Activated CD8-positive, alpha-beta T cell treated with anti-CD3 and anti-CD28 coated beads, Interleukin-2, amount 10 ng/mL, durations not matched to agents 7 days and 5 days (primary cell): ENCODE results near the gene MACROD2. TPM values are rescaled to one million over a fixed set of nuclear protein-coding genes. Genes with fewer than 3 reads are reported as not detected.

ENCODE experiments used
- ATAC-seq: fragments of 150-1000 bp; cut with Tn5 transposase; one replicate; pipeline ENCODE4 v1.10.0; 2021; ENCODE audit warnings: moderate library complexity
- CTCF ChIA-PET: fragments of 350-600 bp; sonication (Branson Sonifier 250); formaldehyde crosslinking; loops from one replicate; lab custom pipeline; 2021; ENCODE audit warnings: antibody characterized with exemption; lab: Charles Lee
- POLR2A ChIA-PET: fragments of 350-600 bp; sonication (Branson Sonifier 250); formaldehyde crosslinking; loops from one replicate; lab custom pipeline; 2021; ENCODE audit warnings: antibody characterized with exemption; lab: Charles Lee
- DNase-seq: peaks from one replicate; pipeline ENCODE4 v3.0.0-alpha.2; 2020
- H3K27ac Mint-ChIP-seq: one replicate; pipeline ENCODE4 v1.8.0; 2021; ENCODE audit warnings: mild to moderate bottlenecking, mixed read lengths
- H3K27me3 Mint-ChIP-seq: one replicate; pipeline ENCODE4 v1.8.0; 2021; ENCODE audit warnings: low read depth, mixed read lengths
- H3K36me3 Mint-ChIP-seq: one replicate; pipeline ENCODE4 v1.8.0; 2021; ENCODE audit warnings: low read depth, mixed read lengths
- H3K4me1 Mint-ChIP-seq: one replicate; pipeline ENCODE4 v1.8.0; 2021; ENCODE audit warnings: low read depth, mixed read lengths
- H3K4me3 Mint-ChIP-seq: one replicate; pipeline ENCODE4 v1.8.0; 2021; ENCODE audit warnings: mild to moderate bottlenecking, mixed read lengths
- H3K9me3 Mint-ChIP-seq: one replicate; pipeline ENCODE4 v1.8.0; 2022; ENCODE audit warnings: mixed read lengths; ENCODE audit not compliant: insufficient read depth
- total RNA-seq, 2 experiments: library from RNA; stranded (reverse); gene quantifications; one replicate each; pipeline ENCODE4 v1.2.3, GENCODE V29; 2021

MACROD2 gene
- total RNA-seq, 2 experiments from 2014 or later, result 0.08 TPM; not detected in 1

DNA sequence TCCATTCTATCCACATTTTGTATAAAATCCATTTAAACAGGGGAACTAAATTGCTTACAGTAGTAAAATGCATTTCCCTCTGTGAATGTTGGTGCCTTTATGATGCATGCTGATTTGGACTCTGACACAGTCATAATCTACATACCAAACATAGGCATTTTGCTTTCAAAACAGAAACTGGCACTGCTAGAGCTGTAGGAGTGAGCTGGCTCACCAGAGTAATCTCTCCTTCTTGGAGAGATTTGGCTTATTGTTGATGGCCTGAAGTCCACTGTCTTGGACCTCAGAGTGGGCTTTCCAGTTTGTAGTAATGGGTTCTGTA, 705.3 kb downstream of the MACROD2 start:
- CTCF ChIA-PET, result no interaction called here
- Mint-ChIP-seq H3K9me3 (peaks cover 5% of the 10 kb centered on the region), H3K27me3 (no peaks in the 10 kb centered on the region), H3K36me3 (no peaks in the 10 kb centered on the region), H3K4me1 (no peaks in the 10 kb centered on the region), H3K27ac (no peak overlapping the region), H3K4me3 (no peak overlapping the region)
- DNase-seq (no peak), ATAC-seq (no peak)
- POLR2A ChIA-PET, result no interaction called here

DNA sequence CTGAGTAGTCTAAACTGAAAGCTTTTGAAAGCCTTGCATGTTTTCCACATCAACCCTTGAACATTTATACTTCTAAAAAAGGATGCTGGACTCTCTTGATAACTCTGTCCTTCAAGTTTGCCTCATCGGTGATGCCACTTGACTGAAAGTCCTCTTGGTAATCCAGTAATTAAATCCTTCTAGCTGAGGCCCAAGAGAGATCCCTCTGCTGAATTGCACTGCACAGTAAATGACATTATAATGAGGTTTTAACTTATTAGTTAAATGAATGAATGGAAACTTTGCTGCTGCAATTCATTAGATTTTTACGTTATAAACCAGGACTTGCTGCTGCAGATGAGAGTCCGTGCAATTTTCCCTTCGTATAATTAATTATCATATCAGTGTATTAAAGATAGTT, 706.0 kb downstream of the MACROD2 start:
- DNase-seq (no peak), ATAC-seq (no peak)
- Mint-ChIP-seq H3K9me3 (peaks cover 5% of the 10 kb centered on the region), H3K36me3 (no peaks in the 10 kb centered on the region), H3K27me3 (no peaks in the 10 kb centered on the region), H3K4me3 (no peak overlapping the region), H3K4me1 (no peaks in the 10 kb centered on the region), H3K27ac (no peak overlapping the region)
- ChIA-PET CTCF (no interaction called here), POLR2A (no interaction called here)

DNA sequence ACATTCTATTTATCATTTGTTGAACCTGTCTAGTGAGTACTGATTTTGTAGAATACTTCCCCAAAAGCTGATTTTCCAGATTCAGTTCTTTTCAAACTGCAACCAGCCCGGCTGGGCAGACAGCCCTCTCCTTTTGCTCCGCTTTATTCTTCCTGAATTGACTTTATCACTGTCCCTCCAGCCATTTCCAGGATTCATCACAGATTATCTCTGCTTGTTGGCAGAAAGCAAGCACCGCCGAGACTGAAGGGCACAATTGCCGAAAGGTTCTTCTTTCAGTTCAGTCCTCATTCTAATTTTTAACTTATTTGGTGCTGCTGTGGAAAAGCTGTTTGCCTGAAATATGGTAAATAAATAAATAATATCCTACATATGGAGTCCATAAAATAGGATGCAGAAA, 711.2 kb downstream of the MACROD2 start:
- Mint-ChIP-seq H3K36me3 (no peaks in the 10 kb centered on the region), H3K27me3 (no peaks in the 10 kb centered on the region), H3K9me3 (no peaks in the 10 kb centered on the region), H3K27ac (no peak overlapping the region), H3K4me3 (no peak overlapping the region), H3K4me1 (no peaks in the 10 kb centered on the region)
- no peak for DNase-seq
- ChIA-PET CTCF (no interaction called here), POLR2A (no interaction called here)
- ATAC-seq, result no peak

DNA sequence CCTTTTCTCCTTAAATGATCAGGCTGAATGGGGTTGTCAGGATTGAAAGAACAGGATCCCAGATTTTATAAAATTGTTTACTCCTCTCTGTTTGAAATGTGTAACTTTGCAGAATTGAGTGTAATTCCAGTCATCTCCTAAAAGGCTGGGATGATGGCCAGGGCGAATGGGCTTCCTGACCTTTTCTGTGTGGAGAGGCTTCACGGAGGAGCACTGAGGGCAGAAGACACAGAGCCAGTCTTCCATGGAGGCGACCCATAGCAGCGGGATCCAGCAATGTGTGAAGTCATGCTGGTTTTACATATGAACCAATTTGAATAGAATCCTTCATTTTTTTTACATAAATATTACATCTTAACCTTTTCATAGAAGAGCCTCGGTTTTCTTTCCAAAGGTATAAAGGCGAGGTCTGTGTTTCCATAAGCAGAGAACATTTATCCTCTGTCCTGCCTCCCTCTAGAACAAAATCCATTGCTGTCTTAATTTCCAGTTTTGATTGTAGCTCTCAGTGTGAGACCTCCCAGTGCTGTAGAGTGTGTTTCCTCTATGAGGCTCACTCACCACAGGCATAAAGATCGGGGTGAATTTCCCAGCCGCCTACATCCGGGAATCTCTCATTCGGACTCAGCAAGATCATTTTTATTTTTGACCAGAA, 711.8 kb downstream of the MACROD2 start:
- H3K36me3 Mint-ChIP-seq, result no peaks in the 10 kb centered on the region
- H3K4me3 Mint-ChIP-seq, result no peak overlapping the region
- H3K9me3 Mint-ChIP-seq, result no peaks in the 10 kb centered on the region
- H3K27me3 Mint-ChIP-seq, result no peaks in the 10 kb centered on the region
- ATAC-seq (no peak), DNase-seq (no peak)
- H3K27ac Mint-ChIP-seq, result no peak overlapping the region
- ChIA-PET POLR2A (no interaction called here), CTCF (no interaction called here)
- H3K4me1 Mint-ChIP-seq, result no peaks in the 10 kb centered on the region

DNA sequence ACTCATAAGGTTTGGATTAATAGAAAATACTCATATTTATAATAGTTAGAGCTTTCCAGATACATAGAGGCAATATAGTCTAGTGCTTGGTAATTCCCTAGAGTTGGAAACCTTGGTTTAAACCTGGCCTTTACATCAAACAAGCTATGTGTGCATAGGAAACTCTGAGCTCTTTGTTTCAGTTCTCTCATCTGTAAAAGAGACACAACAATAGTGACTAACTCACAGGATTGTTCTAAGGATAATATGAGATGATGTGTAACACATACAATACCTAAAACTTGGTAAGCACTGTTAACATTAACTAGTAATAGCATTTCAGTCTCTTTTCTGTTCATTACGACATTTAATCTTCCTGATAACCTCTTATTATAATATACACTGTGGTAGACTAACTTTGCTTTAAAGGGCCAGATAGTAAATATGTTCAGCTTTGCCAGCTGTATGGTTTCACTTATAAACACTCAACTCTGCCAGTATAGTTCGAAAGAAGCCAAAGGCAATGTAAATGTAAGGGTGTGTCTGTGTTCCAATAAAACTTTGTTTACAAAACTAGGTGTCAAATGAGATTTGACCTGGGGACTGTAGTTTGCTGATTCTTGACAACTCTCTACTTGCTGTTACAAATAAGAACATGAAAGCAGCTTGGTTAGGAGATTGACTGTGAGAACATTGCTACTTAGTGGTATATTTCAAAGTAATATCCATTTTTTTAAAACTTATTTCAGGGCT, 712.7 kb downstream of the MACROD2 start:
- DNase-seq (no peak), ATAC-seq (no peak)
- Mint-ChIP-seq H3K27me3 (no peaks in the 10 kb centered on the region), H3K27ac (no peak overlapping the region), H3K36me3 (no peaks in the 10 kb centered on the region), H3K4me1 (no peaks in the 10 kb centered on the region), H3K4me3 (no peak overlapping the region), H3K9me3 (no peaks in the 10 kb centered on the region)
- ChIA-PET POLR2A (interaction anchor here (0.6 kb wide), 1 partner anchor 39 kb away, joined by 3 read pairs; no protein-coding TSS in a partner anchor), CTCF (no interaction called here)

DNA sequence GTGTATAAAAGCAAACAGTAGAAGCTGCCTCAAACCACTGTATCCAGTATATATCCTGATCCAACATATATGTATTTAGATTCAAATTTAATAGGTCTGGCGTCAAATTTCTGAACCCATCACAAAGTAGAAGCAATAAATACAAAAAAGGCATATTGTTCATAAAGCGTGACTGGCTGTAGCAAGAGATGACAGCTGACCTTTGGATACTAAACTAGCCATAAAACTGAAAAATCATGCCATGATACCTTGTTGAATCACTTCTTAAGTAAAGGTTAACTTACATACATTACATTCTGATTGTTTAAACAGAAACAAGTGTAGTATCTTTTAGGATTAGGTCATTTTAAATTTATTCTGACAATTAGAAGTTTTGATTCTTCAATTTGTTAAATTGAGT, 714.1 kb downstream of the MACROD2 start:
- Mint-ChIP-seq H3K27me3 (no peaks in the 10 kb centered on the region), H3K4me1 (no peaks in the 10 kb centered on the region), H3K27ac (no peak overlapping the region), H3K36me3 (no peaks in the 10 kb centered on the region), H3K9me3 (no peaks in the 10 kb centered on the region), H3K4me3 (no peak overlapping the region)
- ATAC-seq, result no peak
- DNase-seq, result no peak
- ChIA-PET CTCF (no interaction called here), POLR2A (no interaction called here)

DNA sequence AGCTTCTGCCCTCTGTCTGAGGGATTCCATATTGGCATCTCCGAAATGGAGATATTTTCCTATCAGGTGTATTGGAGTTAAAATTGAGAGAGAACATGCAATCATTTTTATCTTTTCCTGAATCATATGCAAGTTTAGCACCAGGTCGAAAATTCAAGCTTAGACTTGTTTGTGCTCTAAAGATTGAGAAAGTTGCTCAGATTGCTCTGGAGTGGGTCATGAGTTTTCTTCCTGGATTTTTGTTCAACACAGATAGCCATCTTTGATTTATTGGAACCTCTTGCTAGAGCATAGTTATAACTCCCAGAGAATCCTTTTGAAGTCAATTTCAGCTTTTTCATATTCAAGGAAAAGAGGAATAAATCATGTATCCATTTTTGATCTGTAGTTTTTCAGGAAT, 715.6 kb downstream of the MACROD2 start:
- Mint-ChIP-seq H3K27ac (no peak overlapping the region), H3K36me3 (no peaks in the 10 kb centered on the region), H3K4me1 (no peaks in the 10 kb centered on the region), H3K4me3 (no peak overlapping the region), H3K27me3 (no peaks in the 10 kb centered on the region), H3K9me3 (no peaks in the 10 kb centered on the region)
- POLR2A ChIA-PET, result no interaction called here
- ATAC-seq, result no peak
- DNase-seq, result no peak
- CTCF ChIA-PET, result no interaction called here

DNA sequence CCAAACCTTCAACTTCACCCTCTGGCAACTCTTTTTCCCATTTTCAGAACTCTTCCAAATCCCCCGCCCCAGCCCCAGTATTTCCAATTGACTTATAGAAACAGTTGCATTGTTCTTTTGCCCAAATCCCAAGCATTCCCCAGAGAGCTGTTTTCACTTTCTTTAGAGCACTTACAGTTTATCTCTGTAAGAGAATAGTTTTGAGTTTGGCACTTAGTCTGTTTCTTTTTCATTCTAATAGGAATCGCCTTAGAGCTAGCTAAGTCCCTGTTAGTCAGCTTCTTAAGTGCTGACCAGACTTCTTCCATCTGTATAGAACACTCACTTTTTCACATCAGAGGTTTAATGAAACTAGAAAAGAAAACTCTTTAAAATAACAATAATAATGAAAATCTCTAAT, 716.3 kb downstream of the MACROD2 start:
- CTCF ChIA-PET, result no interaction called here
- no peaks in the 10 kb centered on the region for H3K36me3 Mint-ChIP-seq

DNA sequence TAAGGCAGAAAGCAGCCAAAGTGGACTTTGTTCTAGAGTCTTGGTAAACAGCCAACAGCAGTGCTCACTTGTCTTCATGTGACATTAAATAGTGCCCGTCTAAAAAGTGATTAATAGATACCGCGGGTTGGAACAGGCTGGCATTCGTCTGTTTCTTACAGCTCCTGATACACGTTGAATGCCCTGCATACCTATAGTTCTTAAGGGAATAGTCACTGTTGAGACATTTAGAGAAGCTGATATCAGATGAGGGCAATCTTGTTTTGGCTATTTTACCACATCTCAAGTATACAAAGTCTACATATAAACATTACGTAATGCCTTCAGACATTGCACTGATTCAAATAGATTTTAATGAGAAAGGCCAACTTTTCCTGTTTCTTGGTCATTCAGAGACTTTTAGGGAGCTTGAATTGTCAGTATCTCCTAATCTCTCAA, 717.0 kb downstream of the MACROD2 start:
- H3K9me3 Mint-ChIP-seq, result no peaks in the 10 kb centered on the region

More for the DNA sequence above, 716.3 kb downstream of the MACROD2 start:
- no peaks in the 10 kb centered on the region for H3K27me3 Mint-ChIP-seq
- H3K27ac Mint-ChIP-seq, result no peak overlapping the region
- POLR2A ChIA-PET, result no interaction called here
- no peaks in the 10 kb centered on the region for H3K9me3 Mint-ChIP-seq
- ATAC-seq, result no peak
- no peak overlapping the region for H3K4me3 Mint-ChIP-seq
- no peaks in the 10 kb centered on the region for H3K4me1 Mint-ChIP-seq
- DNase-seq, result no peak

DNA sequence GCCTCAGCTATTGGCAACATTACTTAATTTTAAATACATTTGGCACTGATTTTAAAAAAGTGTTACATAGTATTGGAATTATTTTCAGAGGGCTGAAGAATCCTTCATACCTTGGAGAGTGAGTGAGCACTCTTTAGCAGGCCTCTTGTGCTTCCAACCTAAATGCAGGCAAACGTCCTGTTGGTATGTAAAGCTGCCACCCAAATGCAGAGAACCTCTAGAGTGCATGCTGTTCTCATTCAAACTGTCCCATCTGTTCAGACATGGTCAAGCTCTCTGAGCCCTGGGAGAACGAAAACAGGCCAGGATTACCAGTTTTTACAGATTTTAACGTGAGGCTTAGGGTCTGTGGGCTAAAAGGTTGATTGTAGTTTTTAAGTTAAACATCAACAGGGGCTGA, 720.1 kb downstream of the MACROD2 start:
- ChIA-PET POLR2A (no interaction called here), CTCF (no interaction called here)
- Mint-ChIP-seq H3K4me3 (no peak overlapping the region), H3K36me3 (no peaks in the 10 kb centered on the region), H3K9me3 (no peaks in the 10 kb centered on the region), H3K27me3 (no peaks in the 10 kb centered on the region), H3K4me1 (no peaks in the 10 kb centered on the region), H3K27ac (no peak overlapping the region)
- ATAC-seq, result no peak
- no peak for DNase-seq

More for the DNA sequence above, 717.0 kb downstream of the MACROD2 start:
- CTCF ChIA-PET, result no interaction called here
- H3K4me1 Mint-ChIP-seq, result no peaks in the 10 kb centered on the region
- no peak for ATAC-seq
- no peak overlapping the region for H3K27ac Mint-ChIP-seq
- no peaks in the 10 kb centered on the region for H3K27me3 Mint-ChIP-seq
- H3K36me3 Mint-ChIP-seq, result no peaks in the 10 kb centered on the region
- POLR2A ChIA-PET, result no interaction called here
- DNase-seq, result no peak
- H3K4me3 Mint-ChIP-seq, result no peak overlapping the region

DNA sequence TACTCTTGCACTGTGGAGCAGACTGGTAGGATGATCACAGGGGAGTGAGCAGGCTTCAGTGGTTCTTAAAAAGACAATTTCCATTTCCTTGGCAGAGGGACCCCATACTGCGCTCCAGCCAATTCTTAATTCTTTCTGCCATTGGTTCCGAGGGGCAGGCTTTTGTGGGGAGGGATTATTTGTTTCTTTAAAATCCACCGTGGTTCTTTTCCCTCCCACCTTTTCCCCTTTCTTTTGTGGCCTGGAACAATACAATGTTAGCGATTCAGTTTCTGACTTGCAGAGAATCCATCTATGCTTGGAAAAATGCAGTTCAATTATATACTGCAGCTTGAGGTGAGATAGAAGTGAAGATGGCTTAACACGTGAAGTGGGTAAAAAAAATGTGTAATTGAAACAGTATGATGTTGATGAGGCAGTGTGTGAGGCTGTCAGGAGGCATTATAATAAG, 721.1 kb downstream of the MACROD2 start:
- Mint-ChIP-seq H3K4me3 (no peak overlapping the region), H3K9me3 (no peaks in the 10 kb centered on the region), H3K27me3 (no peaks in the 10 kb centered on the region), H3K36me3 (no peaks in the 10 kb centered on the region), H3K27ac (no peak overlapping the region), H3K4me1 (no peaks in the 10 kb centered on the region)
- ATAC-seq (no peak), DNase-seq (no peak)
- ChIA-PET POLR2A (no interaction called here), CTCF (no interaction called here)

DNA sequence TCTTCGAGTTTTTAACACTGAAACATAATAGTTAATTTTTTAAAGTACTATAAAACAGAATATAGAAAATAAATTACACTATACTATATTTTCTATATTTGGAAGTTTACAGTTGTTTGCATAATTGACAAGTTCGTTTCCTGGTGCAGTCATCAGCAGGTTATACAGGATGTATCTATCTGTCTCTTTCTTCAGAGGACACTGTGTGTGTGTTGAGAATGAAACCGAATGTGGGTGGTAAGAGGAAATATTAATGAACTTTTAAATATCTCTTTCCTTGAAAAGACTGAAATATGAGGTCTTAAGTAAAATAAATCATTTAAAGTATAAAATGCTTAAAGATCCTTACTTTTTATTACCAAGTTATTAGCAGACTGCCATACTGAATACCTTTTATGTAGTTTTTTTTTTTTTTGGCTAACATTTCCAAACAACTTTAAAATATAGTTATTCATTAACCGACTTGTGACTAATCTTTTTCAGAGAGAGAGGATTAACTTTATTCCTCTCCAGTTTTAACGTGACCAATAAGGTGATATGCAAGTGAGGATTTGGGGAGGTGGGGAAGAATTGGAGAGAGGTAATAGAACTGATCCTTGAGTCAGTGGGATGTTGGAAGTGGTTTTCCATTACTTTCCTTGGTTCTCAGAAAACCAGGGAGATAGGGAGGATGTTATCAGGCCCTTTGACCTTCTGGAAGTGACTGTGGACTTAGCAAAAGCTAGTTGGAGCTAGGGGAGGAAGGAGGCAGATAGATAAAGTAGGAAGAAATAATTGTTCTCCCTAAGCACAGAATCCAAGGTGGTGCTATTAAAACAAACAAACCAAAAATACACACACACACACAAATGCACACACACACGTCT, 722.1 kb downstream of the MACROD2 start:
- Mint-ChIP-seq H3K4me1 (no peaks in the 10 kb centered on the region), H3K27me3 (no peaks in the 10 kb centered on the region), H3K27ac (no peak overlapping the region), H3K36me3 (no peaks in the 10 kb centered on the region), H3K9me3 (no peaks in the 10 kb centered on the region), H3K4me3 (no peak overlapping the region)
- ATAC-seq (no peak), DNase-seq (no peak)
- POLR2A ChIA-PET, result no interaction called here
- CTCF ChIA-PET, result no interaction called here
